Activated CD4-positive, CD25-positive, alpha-beta regulatory T cell treated with anti-CD3 and anti-CD28 coated beads, Interleukin-2, amount 50 U/mL, for 16 hours (primary cell): ENCODE results near the gene SDF2.
"Not testable (repeated sequence)": the region's sequence is repeated elsewhere in the genome, so short reads cannot be mapped to it uniquely, and the experiment has no call there.

Source experiments
- DNase-seq: peaks from one replicate; pipeline ENCODE4 v3.0.0-alpha.2; 2020; ENCODE audit warnings: low read depth, low spot score

Gene SDF2

GRCh38 chr17:28626818-28627217, 34.9 kb downstream of the SDF2 start:
- no peak for DNase-seq

GRCh38 chr17:28624148-28624547, 37.6 kb downstream of the SDF2 start:
- no peak for DNase-seq

DNA sequence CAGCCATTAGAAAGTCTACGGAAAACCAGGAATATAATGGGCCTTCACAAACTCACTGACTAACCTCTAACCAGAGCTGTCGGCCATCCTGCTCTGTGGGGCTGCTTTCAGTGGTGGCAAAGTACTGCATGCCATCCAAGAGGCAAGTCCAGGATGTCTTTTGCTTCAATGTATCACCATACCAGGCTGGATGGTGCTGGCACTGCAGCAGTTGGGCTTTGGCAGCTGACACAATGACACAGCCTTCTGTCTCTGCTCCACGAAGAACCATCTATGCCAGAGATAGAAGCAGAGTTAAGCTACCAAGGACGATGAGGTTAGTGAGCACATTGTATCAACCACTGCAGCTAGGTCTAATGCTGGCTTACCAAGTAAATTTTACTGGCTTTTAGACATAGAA, 38.0 kb downstream of the SDF2 start:
- no peak for DNase-seq

DNA sequence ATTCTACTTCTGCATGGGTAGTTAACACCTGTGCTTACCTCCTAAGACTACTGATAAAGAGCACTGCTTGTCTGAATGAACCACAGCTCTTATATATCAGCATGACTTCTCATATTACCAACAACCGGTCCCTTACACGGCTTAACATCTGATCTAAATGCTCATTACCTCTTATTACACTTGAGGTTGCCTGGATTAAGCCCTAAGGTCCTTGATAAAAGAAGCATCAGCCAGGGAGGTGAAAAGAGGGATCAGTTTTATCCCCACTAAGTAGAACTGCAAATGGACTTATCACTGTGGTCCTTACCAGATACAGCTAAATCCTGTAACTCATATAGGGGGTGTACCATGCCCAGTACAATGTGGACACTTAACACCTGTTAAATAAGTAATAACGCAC, 39.5 kb downstream of the SDF2 start:
- DNase-seq = no peak

GRCh38 chr17:28620010-28620409, 41.7 kb downstream of the SDF2 start:
- no peak for DNase-seq

DNA sequence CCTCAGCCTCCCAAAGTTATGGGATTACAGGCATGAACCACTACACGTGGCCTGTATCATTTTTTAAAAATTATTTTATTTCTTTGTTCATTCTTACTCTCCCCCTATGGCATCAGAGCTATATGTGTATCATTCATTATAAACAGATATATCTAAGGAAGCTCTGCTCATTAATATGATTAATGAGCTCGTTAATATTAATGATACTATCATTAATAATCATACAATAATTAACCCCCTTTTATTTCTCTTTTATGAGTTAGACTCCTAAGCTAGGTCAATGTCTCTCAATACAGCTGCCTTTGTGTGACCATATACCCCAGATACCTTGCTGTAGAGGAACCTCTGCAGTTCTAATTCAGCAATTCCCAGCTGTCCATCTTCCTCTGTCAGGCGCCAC, 43.2 kb downstream of the SDF2 start:
- no peak for DNase-seq

DNA sequence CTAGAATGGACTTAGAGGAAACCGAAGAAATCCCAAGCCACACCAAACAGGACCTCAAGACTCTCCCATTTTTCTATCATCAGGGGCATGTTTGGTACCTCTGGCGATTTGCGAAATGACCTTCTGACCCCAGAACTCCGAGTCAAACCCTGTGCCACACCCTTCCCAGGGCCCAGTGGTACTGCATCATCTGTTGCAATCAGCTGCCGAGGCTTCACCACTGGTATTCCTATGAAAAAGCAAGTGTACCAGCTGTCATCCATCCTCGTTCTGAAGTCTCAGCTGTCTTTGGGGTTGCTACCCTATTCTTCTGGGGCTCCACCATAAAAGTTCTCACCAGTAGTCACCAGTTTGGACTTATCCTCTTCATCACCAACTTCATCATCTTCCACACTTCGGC, 45.4 kb downstream of the SDF2 start:
- DNase-seq = no peak

- no peak for DNase-seq
Observed at GRCh38 chr17:28615260-28615940, 46.3 kb downstream of the SDF2 start.

DNA sequence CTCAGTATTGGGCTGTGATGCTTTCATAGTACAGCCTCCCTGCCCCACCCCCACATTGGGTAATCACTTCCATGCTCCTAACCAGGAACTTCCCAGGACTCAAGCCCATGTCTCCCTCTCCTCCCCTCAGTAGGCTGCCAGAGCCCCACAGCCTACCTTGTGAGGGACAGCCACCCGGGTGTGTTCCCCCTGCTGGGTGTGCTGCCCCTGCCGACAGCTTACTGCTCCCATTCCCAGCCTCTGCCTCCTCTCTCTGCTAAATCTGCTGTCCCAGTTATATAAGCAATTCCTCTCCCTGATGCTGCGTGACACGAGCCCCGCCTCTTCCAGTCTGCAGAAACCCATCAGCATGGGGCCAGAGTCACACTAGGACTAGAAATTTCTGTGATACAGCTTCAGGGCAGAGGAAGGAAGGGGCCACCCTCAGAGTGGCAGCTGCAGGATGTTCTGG, 47.8 kb downstream of the SDF2 start, which contains the start of gene RSKR:
TSS of gene RSKR (minus strand) at position 255 of the 451 bp plus-strand sequence. CDS start at position 231, 24 bp downstream.
- no peak for DNase-seq

GRCh38 chr17:28612936-28613872, 48.5 kb downstream of the SDF2 start:
- DNase-seq = peak; percentile 19

DNA sequence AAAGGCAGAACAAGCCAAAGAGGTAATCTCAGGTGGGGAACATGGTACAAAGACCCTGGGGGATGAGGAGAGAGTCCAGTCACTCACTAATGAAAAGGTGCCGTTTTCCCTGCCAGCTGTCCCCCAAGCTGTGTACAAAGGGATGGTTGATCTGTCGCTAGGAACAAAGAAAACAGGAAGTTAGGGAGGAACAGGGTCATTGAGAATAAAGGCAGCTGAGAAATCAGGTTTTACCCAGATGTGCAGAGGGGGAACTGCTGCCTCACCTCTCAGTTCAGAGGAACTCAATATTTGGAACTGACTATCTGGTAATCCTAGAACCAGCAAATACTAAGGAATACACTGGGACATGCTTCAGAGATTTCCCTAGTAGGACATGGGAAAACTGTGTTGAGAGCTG, 49.2 kb downstream of the SDF2 start:
- DNase-seq = no peak

DNA sequence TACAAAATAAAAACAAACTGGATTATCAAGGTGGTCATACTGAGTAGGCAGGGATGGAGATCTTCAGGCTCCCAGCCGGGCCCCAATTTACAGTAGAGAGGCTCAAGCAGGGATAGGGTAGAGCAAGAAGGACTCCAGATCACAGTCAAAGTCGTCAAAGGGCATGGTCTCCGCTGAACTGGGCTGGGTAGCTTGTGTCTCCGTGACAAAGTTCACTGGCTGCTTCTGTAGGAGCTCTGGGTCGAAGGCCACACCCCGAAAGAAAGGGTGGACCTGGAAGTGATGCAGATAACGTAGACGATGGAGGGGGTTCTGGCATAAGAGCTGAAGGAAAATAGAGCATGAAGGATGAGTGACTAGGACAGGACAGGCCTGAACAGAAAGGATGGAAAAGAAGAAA, 51.3 kb downstream of the SDF2 start:
- no peak for DNase-seq

GRCh38 chr17:28604031-28604430, 57.7 kb downstream of the SDF2 start:
- DNase-seq = not testable (repeated sequence)

DNA sequence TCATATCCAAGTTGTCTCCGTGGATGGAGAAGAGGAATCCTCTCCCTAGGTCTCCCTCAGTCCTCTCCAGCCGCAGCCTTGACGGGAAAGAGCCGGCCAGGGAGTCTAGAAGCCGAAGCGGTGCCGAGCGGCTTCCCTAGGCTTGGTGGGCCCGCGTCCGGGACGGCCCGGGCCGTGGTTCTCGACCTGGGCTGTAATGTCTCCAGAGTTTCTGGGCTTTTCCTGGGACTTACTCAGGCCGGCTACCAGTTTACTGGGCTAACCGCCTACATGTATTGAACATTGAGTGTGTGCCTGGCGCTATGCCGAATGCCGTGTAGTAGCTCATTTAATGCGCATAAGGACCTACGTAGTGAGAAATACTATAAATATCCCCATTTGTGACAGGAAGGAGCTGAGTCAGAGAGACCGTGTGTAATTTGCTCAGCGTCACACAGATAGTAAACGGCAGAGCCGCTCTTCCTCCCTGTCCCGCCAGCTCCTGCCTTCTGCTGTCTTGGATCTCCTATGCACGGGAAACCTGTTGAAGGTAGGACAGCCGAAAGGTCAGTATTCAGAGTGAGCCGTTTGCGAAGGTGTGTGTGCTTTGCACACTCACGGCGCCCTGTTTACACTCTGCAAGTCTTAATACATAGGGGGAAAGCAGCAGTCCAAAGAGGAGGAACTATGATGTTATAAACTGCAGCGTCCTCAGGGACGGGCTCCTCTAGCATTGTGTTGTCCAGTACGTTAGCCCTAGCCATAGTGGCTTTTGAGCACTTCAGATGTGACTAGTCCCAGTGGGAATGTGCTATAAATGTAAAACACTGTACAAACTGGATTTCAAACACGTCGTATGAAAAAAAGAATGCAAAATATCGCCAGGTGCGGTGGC, 62.2 kb downstream of the SDF2 start:
- peak; percentile 22 for DNase-seq

GRCh38 chr17:28598799-28599310, 62.9 kb downstream of the SDF2 start, which contains the start of gene SPAG5:
TSS of gene SPAG5 (minus strand) at chr17:28599025. CDS start at chr17:28598946, 79 bp downstream.
- peak; percentile 87 for DNase-seq

- DNase-seq = no peak
Observed at GRCh38 chr17:28598389-28598788, 63.3 kb downstream of the SDF2 start.
